Gastrocnemius medialis (tissue), 4 donors: ENCODE measurements around the gene APEH.

Experiments used
- POLR2A ChIP-seq, 2 donors: fragments of 450-650 bp; IDR thresholded peaks; one replicate each; pipeline ENCODE4 v1.6.1; 2017; ENCODE audit warnings: antibody characterized with exemption in 2 of 2, mild to moderate bottlenecking in 2 of 2, moderate library complexity in 2 of 2
- TF ChIP-seq, protein P1 (sequence below), 5 experiments: fragments of 450-650 bp in 3 of 5; fragments of 200-600 bp in 2 of 5; sonication (generic) in 2 of 5; IDR thresholded peaks in 4 of 5; conservative IDR thresholded peaks in 1 of 5; 1 replicate in 4 of 5; 2 replicates in 1 of 5; pipeline ENCODE4 v1.5.1; 2016 to 2019; ENCODE audit warnings: antibody characterized with exemption in 5 of 5, mild to moderate bottlenecking in 3 of 5, moderate library complexity in 3 of 5

DNA sequence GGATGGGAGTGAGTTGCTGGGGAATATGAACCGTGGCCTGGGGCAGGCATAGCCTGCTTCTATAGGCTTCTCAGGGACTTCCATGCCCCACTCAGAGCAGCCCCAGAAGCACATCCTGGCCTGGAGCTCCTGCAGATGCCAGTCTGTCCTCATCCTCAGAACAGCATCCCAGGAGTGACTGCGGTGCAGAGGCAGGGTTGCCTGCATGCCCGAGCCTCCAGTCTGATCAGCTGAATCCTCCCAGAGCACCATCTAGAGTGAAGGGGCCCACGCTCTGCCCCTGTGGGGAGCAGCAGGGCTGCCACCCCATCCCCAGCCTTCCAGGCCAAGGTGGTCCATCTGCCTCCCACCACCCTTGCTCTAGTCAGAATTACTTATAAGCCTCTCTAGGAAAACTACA lies 44.7 kb upstream of the APEH start:
- TF ChIP-seq, protein P1, sequence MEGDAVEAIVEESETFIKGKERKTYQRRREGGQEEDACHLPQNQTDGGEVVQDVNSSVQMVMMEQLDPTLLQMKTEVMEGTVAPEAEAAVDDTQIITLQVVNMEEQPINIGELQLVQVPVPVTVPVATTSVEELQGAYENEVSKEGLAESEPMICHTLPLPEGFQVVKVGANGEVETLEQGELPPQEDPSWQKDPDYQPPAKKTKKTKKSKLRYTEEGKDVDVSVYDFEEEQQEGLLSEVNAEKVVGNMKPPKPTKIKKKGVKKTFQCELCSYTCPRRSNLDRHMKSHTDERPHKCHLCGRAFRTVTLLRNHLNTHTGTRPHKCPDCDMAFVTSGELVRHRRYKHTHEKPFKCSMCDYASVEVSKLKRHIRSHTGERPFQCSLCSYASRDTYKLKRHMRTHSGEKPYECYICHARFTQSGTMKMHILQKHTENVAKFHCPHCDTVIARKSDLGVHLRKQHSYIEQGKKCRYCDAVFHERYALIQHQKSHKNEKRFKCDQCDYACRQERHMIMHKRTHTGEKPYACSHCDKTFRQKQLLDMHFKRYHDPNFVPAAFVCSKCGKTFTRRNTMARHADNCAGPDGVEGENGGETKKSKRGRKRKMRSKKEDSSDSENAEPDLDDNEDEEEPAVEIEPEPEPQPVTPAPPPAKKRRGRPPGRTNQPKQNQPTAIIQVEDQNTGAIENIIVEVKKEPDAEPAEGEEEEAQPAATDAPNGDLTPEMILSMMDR (IDR thresholded peaks at IDR 0.05 in 4 of 5, conservative IDR thresholded peaks at IDR 0.05 in 1 of 5) = no peak
- TF ChIP-seq POLR2A (IDR thresholded peaks at IDR 0.05) = no peak
